ENCODE data around the gene KDM4C. TPM values are rescaled to one million over a fixed set of nuclear protein-coding genes. Genes with fewer than 3 reads are reported as not detected.

KDM4C gene
- total RNA-seq, 1 experiment from 2014 or later, result 16.8 TPM

GRCh38 chr9:6845880-6846279 lies 88.1 kb downstream of the KDM4C start:
- no TSS peak for BruUV-seq (replicated peaks)
- intact Hi-C loops (cut with micrococcal nuclease), result no loop called here

More at GRCh38 chr9:6845880-6846279, 88.1 kb downstream of the KDM4C start:
- TF ChIP-seq SIN3A (IDR thresholded peaks at IDR 0.05; ENCODE audit: low read depth), result no peak
- no peak for TF ChIP-seq YY1 (IDR thresholded peaks at IDR 0.05; ENCODE audit: extremely low read depth, insufficient replicate concordance, low read depth, low read length)
- TF ChIP-seq RAD21 (IDR thresholded peaks at IDR 0.05; ENCODE audit: low read depth), result peak; percentile 30; the same call in 1 of the 2 replicates
- TF ChIP-seq POLR2AphosphoS5 (IDR thresholded peaks at IDR 0.05; ENCODE audit: low read depth, low read length), result no peak
- TF ChIP-seq SP1 (IDR thresholded peaks at IDR 0.05; ENCODE audit: low read depth), result no peak
- peak in 2 of 3 experiments; percentile 49 to 62; a peak in 4 of 6 replicates for TF ChIP-seq CTCF (IDR thresholded peaks at IDR 0.05 in 2 of 3, conservative IDR thresholded peaks at IDR 0.05 in 1 of 3; ENCODE audit: borderline replicate concordance in 1 of 3, insufficient read depth in 1 of 3, low read depth in 2 of 3, low read length in 2 of 3)
- H3K9ac ChIP-seq (ENCODE audit: low read length), result no peak overlapping the region
- ChIA-PET POLR2A (no interaction called here), CTCF (interaction anchor here (0.8 kb wide), 1 partner anchor 261 kb away, joined by 3 read pairs; no protein-coding TSS in a partner anchor), RAD21 (ENCODE audit: low non-redundant PET in 1 of 2, low total read pairs in 2 of 2, uncharacterized antibody in 2 of 2, unreplicated experiment in 2 of 2) (no interaction called here)
- H3K9me2 ChIP-seq (ENCODE audit: insufficient read depth), result no peaks in the 10 kb centered on the region
- no peak overlapping the region for H3K4me2 ChIP-seq (ENCODE audit: low read length)
- no peak overlapping the region for H2AFZ ChIP-seq (ENCODE audit: low read depth, low read length, poor library complexity, severe bottlenecking)
- H3K4me3 ChIP-seq (replicated peaks in 1 of 2; ENCODE audit: low read depth in 1 of 2, low read length in 2 of 2), result no peak overlapping the region
- H3K36me3 ChIP-seq (ENCODE audit: control insufficient read depth in 1 of 2, insufficient read depth in 2 of 2, low read length in 2 of 2), result peaks cover 0 to 6% of the 10 kb centered on the region in 2 experiments; a peak in 1 of 4 replicates
- DNase-seq (ENCODE audit: low read depth, low spot score) (peak; percentile 7), ATAC-seq (peak; percentile 80)
- H3K27me3 ChIP-seq (ENCODE audit: insufficient read depth, low read length), result no peaks in the 10 kb centered on the region
- H3K79me2 ChIP-seq (ENCODE audit: insufficient read depth, low read length), result no peaks in the 10 kb centered on the region
- no peaks in the 10 kb centered on the region for H3K9me3 ChIP-seq (ENCODE audit: control insufficient read depth in 1 of 2, insufficient read depth in 1 of 2, low read depth in 1 of 2, low read length in 2 of 2)
- H3K27ac ChIP-seq (ENCODE audit: low read depth, low read length), result no peak overlapping the region
- no peaks in the 10 kb centered on the region for H4K20me1 ChIP-seq (ENCODE audit: insufficient read depth)
- no peaks in the 10 kb centered on the region for H3K4me1 ChIP-seq (ENCODE audit: control insufficient read depth in 1 of 2, insufficient read depth in 2 of 2, low read length in 2 of 2)
